ENCODE measurements around the gene MOV10.
A peak's percentile ranks its signal among the peaks of the same experiment; 100 is the strongest.

Gene MOV10

DNA sequence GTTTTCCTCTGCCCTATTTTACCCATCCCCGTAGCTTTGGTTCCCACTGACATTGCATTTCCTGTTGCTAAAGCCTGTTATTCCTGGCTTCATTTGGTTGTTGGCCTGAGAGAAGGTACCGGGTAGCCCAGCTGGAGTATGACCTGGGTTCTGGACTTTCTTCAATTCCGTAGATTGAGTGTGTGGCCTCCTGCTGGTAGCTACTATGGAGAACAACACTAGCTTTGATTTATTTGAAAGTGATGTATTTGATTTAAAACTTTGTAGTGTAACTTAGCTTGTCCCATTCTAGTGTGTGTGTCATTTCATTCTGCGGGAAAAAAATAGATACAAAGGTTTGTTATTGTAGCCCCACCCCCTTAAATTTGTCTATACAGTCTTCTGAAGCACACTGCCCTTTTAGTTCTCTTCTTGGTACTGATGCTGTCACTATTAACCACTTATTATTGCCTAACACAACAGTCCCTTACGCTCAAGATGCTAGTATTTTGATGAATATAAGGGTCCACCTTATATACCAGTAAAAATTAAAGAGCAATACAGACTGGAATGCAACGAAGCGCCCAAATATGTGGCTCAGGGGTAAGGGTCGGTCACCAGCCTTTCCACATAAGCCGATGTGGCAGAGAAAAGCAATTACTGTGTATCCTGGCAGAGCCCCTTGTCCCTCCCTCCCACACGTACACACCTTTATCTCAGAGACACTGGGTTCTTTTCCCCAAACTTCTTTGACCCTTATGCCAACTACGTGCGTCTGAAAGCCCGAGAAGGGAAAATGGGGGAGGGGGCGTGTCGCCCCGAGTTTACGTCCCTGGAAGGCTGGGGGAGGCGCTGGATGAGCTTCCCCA, 643 bp upstream of the MOV10 start:
- DNase-seq (ENCODE audit: low read depth): peak; percentile 62

DNA sequence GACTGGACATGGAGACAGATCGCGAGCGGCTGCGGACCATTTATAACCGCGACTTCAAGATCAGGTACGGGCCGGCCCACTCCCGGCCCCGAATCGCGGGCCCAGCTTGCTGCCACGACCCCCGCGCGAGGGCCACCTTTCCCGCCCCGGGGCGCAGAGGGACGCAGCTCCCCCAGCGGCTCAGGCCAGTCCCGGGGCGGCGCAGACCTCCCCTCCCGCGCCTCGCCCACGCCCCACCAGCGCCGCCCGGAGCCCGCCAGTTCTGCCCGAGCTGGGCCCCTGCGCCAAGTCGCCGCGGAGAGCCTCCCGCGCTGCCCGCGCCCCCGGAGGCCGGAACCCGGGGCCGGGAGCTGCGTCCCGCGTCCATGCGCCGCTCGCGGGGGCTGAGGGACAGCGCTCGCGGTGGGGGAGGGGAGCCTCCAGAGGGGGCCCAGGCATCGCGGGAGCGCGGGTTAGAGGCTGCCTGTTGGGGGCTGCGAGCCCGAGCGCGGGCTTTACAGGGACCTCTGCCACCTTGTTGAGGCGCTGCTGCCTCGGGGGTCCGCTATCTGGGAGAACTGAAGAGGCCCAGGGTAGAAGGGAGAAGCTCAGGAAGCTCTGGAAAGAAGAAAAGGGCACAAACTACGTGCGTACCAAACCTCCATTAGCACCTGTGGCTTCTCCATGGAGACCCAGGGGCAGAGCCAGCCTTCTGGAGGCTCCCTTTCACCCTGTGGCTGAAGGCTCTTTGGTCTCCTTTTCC, 698 bp downstream of the MOV10 start:
- no peak for DNase-seq (ENCODE audit: low read depth)

DNA sequence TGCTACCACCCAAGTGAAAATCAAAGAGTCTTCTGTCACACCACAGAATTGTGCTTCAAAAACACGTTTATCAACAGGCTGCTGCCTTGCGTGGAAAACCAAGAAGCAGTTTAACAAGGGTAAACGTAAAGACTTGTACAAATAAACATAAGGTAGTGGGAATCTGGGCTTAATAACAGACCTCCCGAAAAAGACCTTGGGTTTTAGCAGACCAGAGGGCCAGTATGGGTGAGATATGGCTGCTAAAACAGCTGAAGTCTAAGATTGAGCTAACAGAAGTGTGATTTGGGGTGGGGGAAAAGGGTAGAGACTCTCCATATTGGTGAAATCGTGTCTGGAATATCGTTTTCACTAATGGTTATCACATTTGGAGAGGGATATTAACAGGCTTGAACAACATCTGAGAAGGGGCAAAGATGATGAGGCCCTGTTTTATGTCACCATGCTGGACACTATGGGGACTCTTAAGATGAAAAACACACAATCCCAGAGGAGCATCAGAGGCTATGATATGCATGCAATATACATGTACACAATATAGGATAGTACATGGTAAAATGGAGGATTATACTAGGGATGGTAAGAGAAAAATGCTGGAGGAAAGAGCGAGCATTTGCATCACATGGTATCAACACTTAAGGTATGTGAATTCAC, 1.4 kb downstream of the MOV10 start:
- no peak for DNase-seq (ENCODE audit: low read depth)

DNA sequence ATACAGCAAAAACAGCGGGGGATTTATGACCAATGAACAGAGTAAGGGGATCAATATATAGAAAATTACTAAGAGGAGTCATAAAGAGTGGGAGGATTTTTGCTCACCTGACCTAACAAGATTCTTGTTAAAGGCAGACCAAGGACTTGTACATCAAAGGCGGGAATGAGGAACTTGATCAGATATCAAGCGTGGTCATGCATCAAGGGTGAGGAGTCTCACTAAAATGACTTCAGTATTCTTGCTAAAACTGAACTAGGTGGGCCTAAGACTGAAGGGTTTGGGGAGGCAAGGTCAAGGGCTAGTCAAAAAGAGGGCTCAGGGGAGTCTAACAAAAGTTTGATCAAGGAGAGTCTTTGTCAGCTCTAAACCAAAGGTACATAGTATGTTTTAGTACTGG, 2.1 kb downstream of the MOV10 start:
- DNase-seq (ENCODE audit: low read depth): no peak

DNA sequence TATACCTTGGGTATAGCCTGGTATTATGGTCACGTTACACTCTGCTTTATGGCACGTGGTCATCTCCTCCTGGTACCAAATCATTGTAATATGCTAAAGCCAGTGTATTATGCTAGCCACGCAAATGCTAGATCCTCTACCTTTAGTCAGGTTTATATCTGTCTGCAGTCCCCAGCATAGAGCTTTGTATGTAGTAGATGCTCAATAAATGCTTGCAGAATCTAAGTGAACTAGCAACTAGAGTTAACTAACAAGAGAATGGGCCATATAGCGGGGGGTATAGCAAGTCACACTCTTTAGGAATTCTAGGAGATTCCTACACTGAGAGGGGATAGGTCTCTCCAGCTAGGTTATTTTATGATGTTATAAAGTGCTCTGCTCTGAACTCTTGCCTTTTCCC, 3.0 kb downstream of the MOV10 start:
- DNase-seq (ENCODE audit: low read depth): no peak

DNA sequence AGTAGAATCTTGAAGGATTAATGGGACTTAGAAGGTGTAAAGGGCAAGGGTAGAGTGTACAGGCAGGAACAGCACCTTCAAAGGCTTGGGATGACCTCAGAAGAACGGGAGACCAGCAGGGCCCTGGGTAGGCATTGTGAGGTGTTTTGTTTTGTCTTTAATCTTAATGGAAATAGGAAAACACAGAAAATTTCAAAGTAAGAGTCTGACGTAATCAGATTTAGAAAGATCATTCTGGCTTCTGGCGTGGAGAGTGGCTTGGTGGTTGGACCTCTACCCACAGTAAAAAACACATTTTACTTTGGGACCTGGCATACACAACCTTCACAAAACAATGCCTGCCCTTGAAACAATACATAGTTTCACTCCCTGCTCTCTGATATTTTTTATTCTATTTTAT, 4.1 kb downstream of the MOV10 start:
- no peak for DNase-seq (ENCODE audit: low read depth)

DNA sequence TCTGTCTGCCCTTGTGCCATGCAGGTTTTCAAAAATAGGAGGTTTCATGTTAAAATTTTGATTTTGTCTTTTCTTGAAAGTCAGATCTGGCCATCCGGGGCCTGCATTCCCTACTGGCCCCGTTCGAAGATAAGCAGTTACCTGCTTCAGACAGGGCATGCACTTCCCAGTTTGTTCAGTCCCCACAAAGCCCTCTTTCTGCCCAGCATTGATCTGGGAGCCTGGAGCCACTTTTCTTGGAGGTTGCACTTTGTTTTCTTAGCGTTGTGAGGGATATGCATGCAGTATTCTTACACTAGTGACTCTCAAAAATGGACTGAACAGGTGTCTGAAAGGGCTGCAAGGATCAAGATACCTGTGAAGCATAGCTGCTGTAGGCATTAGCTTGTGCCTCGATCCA, 11.5 kb downstream of the MOV10 start:
- no peak for DNase-seq (ENCODE audit: low read depth)

DNA sequence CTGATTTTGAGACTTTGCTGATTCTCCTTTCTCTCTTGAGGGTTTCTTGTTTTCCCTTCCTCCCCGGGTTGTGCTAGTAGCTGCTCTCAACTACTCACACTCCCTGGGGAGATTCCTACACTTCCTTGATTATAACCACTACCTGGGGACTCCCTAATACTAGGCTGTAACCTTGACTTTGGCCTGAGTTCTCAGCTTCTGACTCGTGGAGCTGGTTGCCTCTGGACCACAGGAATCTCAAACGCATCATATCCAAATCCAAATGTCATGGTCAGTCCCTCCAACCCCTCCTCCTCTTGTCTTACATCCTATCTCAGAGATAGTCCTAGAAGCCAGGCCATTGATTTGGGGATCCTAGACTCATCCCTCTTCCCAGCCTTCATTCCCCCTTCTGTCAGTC, 12.0 kb downstream of the MOV10 start:
- DNase-seq (ENCODE audit: low read depth): no peak

DNA sequence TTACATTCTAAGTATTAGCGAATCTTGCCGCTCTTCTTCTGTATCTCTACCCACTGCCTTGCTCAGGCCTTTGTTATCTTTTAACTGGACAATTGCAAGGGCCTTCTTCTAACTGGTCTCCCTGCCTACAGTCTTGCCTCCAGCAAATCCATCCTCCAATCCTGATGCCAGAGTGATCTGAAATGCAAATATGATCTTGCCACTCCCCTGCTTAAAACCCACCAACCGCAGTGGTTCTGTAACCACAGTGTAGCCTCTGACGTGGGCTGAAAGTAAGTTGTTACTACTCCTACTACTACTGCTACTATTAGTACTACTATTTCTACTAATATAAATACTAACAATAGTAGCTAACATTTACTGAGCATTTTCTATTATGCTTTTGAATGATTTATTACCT, 12.4 kb downstream of the MOV10 start:
- DNase-seq (ENCODE audit: low read depth): no peak

DNA sequence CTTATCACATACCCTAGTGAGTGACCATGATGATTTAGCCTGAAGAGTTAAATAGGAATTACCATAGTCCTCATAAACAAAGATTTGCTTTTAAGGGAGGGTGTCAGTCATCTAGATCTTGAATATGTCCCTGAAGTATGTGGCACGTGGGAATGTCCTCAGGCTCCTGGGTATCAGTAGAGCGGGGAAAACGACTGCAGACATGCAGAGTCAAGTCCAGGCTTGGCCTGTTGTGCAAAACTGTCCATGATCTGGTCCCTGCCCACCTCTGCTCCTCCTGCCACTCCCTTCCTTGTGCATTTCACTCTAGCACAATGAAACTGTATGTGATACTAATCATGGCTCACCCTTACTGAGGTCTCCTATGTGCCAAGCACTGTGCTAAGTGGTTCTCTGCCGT, 12.9 kb downstream of the MOV10 start:
- DNase-seq (ENCODE audit: low read depth): no peak

DNA sequence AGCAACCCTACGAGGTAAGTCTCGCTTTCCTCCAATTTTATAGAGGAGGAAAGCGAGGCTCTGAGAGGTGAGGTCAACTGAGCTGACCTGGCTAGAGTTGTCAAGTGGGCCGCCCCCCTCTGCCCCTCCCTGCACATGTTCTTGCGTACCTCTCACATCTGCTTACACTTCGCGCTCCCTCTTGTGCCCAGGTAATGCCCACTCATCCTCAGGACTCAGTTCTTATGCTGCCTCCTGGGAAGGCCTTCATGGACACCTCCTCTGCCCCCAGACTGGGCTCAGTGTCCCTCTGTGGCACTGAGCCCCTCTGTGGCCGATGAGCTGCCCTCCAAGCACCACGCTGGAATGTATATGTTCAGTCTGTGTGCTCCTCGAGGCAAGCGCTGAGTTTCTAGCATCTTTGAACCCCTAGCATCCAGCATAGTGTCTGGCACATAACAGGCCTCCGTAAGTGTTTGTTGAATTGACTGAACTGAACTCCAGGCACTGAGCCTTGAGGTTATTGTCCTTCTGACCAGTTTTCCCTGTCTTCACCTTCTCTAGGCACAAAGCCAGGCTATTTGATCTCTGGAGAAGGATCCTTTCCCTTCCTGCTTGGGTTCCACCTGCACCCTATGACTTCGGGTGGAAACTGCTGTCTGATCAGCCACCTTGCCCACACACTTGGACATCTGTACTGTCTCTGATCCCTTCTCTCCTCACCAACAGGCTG, 13.5 kb downstream of the MOV10 start:
- no peak for DNase-seq (ENCODE audit: low read depth)

DNA sequence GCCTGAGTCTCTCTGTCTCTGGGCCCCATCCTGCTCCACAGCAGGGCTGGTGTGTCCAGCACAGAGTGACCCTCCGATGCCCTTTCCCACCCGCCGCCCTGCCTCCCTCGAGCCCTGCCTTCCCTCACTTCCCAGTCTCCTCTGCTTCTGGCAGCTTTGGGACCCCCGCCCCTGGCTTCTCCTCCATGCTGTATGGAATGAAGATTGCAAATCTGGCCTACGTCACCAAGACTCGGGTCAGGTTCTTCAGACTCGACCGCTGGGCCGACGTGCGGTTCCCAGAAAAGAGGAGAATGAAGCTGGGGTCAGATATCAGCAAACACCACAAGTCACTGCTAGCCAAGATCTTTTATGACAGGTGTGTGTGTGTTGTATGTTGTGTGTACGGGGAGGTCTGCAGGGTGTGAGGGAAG, 14.3 kb downstream of the MOV10 start:
- DNase-seq (ENCODE audit: low read depth): no peak

DNA sequence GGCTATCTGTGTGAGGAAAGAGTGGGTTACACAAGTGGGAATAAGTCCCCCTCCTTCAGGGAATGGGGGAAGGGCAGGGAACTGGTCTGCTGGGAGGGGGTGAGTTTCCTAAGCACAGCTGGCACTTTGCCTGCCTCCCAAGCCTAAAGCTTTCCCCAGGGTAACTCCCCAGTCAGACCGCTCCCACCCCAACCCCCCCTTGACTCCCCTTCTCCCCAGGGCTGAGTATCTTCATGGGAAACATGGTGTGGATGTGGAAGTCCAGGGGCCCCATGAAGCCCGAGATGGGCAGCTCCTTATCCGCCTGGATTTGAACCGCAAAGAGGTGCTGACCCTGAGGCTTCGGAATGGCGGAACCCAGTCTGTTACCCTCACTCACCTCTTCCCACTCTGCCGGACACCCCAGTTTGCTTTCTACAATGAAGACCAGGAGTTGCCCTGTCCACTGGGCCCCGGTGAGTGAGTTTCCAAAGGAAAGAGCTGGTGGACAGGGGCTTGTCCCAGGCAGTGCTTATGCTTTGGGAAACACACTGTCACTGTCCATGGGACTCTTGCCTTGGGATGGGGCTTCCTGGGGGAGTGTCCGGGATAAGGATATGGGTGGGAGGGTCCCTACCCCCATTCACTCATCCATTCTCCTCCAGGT, 14.9 kb downstream of the MOV10 start:
- no peak for DNase-seq (ENCODE audit: low read depth)

DNA sequence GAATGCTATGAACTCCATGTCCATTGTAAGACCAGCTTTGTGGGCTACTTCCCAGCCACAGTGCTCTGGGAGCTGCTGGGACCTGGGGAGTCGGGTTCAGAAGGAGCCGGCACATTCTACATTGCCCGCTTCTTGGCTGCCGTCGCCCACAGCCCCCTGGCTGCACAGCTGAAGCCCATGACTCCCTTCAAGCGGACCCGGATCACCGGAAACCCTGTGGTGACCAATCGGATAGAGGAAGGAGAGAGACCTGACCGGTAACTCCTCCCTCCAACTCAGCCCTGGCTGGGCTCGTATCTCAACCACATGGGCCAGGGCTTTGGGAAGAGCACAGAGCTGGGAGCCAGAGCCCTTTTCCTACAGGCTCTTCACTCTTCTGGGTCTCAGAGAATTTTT, 15.4 kb downstream of the MOV10 start:
- no peak for DNase-seq (ENCODE audit: low read depth)

DNA sequence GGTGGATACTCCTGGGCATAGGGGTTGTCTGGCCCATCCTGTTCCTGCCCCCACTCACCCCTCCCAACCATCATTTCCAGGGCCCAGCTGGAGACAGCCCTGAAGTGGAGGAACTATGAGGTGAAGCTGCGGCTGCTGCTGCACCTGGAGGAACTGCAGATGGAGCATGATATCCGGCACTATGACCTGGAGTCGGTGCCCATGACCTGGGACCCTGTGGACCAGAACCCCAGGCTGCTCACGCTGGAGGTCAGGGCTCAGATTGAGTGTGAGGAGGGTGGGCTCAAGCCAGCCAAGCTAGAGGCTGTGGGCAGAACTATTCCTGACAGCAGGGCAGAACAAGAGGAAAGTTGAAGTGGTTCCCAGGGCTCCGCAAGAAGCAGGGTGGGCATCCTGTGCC, 18.2 kb downstream of the MOV10 start:
- no peak for DNase-seq (ENCODE audit: low read depth)

DNA sequence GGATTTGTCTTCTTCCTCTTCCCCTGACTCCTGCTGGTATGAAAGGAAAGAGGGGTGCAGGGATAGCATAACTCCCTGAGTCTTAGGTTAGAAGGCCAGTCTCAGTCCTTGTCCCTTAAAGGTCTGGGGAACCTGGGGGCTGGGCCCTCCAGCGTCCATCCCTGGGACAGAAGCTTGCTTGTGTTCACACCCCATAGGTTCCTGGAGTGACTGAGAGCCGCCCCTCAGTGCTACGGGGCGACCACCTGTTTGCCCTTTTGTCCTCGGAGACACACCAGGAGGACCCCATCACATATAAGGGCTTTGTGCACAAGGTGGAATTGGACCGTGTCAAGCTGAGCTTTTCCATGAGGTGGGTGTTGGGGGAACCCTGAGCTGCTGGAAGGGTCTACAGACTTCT, 19.4 kb downstream of the MOV10 start:
- no peak for DNase-seq (ENCODE audit: low read depth)

DNA sequence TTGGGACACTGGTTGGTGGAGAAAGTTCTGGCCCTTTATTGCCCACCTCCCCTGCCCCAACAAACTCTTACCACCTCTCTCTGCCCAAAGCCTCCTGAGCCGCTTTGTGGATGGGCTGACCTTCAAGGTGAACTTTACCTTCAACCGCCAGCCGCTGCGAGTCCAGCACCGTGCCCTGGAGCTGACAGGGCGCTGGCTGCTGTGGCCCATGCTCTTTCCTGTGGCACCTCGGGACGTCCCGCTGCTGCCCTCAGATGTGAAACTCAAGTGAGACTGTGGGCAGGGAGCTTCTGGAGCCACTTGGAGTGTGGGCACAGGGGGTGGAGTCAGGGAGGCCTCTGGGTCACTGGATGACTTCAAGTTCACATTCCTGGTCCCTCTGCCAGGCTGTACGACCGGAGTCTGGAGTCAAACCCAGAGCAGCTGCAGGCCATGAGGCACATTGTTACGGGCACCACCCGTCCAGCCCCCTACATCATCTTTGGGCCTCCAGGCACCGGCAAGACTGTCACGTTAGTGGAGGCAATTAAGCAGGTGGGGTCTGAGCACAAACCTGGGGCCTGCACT, 20.0 kb downstream of the MOV10 start:
- no peak for DNase-seq (ENCODE audit: low read depth)

DNA sequence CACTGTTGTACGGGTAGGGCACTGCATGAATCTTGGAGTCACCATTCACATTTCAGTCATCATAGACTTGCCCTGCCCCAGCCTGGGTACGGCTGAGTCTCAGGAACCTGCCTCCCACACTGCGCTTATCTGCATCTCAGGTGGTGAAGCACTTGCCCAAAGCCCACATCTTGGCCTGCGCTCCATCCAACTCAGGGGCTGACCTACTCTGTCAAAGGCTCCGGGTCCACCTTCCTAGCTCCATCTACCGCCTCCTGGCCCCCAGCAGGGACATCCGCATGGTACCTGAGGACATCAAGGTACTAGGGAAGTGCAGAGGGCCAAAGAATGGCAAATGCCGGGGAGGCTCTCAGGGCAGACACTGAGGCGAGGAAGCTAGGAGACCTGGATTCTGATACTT, 20.8 kb downstream of the MOV10 start:
- DNase-seq (ENCODE audit: low read depth): no peak

DNA sequence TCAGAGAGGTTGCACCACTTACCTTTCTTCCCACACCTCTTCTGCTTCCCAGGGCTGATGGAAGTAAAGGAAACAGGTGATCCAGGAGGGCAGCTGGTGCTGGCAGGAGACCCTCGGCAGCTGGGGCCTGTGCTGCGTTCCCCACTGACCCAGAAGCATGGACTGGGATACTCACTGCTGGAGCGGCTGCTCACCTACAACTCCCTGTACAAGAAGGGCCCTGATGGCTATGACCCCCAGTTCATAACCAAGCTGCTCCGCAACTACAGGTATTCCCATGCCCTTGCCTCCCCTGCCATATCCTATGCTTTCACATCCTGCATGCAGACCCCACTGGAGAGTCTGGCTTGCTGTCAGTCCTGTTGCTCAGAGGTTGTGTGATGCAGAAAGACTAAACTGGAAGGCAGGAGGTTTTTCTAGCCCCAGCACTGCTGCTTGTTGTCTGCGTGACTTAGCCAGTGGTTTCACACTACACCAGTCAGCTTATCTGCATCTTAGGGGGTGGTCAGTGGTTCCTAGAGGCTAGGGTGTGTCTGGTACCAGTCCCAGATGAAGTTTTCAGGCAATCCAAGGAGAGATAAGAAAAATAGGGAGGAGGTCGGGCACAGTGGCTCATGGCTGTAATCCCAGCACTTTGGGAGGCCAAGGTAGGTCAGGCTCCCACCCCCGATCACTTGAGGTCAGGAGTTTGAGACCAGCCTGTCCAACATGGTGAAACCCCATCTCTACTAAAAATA, 22.3 kb downstream of the MOV10 start:
- no peak for DNase-seq (ENCODE audit: low read depth)

DNA sequence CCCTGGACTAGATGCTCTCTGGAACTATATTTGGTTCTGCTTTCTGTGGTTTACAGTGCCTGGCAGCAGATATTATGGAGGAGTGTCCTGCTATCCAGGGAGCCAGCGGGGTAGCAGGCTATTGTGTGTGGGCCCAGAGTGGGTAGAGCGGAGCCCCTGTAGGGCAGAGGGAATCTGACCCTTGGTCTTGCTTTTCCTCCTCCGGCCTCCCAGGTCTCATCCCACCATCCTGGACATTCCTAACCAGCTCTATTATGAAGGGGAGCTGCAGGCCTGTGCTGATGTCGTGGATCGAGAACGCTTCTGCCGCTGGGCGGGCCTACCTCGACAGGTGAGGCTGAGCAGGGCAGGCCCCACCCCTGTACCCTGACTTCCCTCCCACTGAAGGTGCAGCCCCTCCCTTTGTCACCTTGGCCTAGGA, 23.3 kb downstream of the MOV10 start:
- no peak for DNase-seq (ENCODE audit: low read depth)

Measured in stromal cell of bone marrow (primary cell).